Neural cell (in vitro differentiated cells): ENCODE results near the gene CHST13.

Experiments used
- CTCF ChIP-seq: fragments of 450-650 bp; IDR thresholded peaks from 2 replicates; pipeline ENCODE4 v1.5.1; 2014; ENCODE audit warnings: antibody characterized with exemption, mild to moderate bottlenecking, moderate library complexity; ENCODE audit not compliant: poor library complexity, severe bottlenecking
- EP300 ChIP-seq: fragments of 450-650 bp; conservative IDR thresholded peaks from 2 replicates; pipeline ENCODE4 v1.6.1; 2014; ENCODE audit warnings: antibody characterized with exemption, mild to moderate bottlenecking, moderate library complexity; ENCODE audit not compliant: poor library complexity, severe bottlenecking
- POLR2AphosphoS5 ChIP-seq: IDR thresholded peaks from 2 replicates; pipeline ENCODE4 v1.6.1; 2012
- REST ChIP-seq: IDR thresholded peaks from 2 replicates; pipeline ENCODE4 v1.6.1; 2012; ENCODE audit warnings: borderline replicate concordance

- TF ChIP-seq POLR2AphosphoS5: no peak
- no peak for TF ChIP-seq CTCF
- no peak for TF ChIP-seq EP300
- TF ChIP-seq REST: no peak
These were observed 12.7 kb upstream of the CHST13 start for GRCh38 chr3:126511291-126511690.
